HG03159 (cell line): ENCODE measurements around the gene ANGPTL3.
"Not testable (repeated sequence)": the region's sequence is repeated elsewhere in the genome, so short reads cannot be mapped to it uniquely, and the experiment has no call there.

Source experiments
- ATAC-seq: cut with Tn5 transposase; IDR thresholded peaks from one replicate; pipeline ENCODE4 v1.9.1; 2021; ENCODE audit warnings: mild to moderate bottlenecking, moderate library complexity; ENCODE audit not compliant: unreplicated experiment

The ANGPTL3 gene

GRCh38 chr1:62597281-62597680, at the start of gene ANGPTL3:
TSS of gene ANGPTL3 (plus strand) at chr1:62597520. CDS start at chr1:62597567, 47 bp downstream.
- no peak for ATAC-seq

- ATAC-seq = no peak
These were observed 36.0 kb upstream of the ANGPTL3 start for GRCh38 chr1:62561306-62561705.

GRCh38 chr1:62567182-62567581, 30.1 kb upstream of the ANGPTL3 start:
- ATAC-seq = not testable (repeated sequence)

- ATAC-seq = not testable (repeated sequence)
These were observed 29.4 kb upstream of the ANGPTL3 start for GRCh38 chr1:62567926-62568325.

- ATAC-seq = not testable (repeated sequence)
These were observed 25.8 kb upstream of the ANGPTL3 start for GRCh38 chr1:62571517-62571916.

- no peak for ATAC-seq
These were observed 24.8 kb upstream of the ANGPTL3 start for GRCh38 chr1:62572476-62572875.

GRCh38 chr1:62573675-62574074, 23.6 kb upstream of the ANGPTL3 start:
- ATAC-seq = no peak

GRCh38 chr1:62585469-62586155, 11.7 kb upstream of the ANGPTL3 start:
- ATAC-seq = no peak

- no peak for ATAC-seq
These were observed 9.3 kb upstream of the ANGPTL3 start for GRCh38 chr1:62588000-62588399.

- ATAC-seq = no peak
These were observed 8.0 kb upstream of the ANGPTL3 start for GRCh38 chr1:62589321-62589720.

GRCh38 chr1:62590255-62590969, 6.9 kb upstream of the ANGPTL3 start:
- no peak for ATAC-seq

- ATAC-seq = no peak
These were observed 6.4 kb upstream of the ANGPTL3 start for GRCh38 chr1:62590970-62591368.

GRCh38 chr1:62593825-62594394, 3.4 kb upstream of the ANGPTL3 start:
- ATAC-seq = no peak

- no peak for ATAC-seq
These were observed 1.7 kb upstream of the ANGPTL3 start for GRCh38 chr1:62595647-62596046.

- ATAC-seq = no peak
These were observed 1.7 kb downstream of the ANGPTL3 start for GRCh38 chr1:62599044-62599443.

- no peak for ATAC-seq
These were observed 4.1 kb downstream of the ANGPTL3 start for GRCh38 chr1:62601457-62601856.

- no peak for ATAC-seq
These were observed 11.6 kb downstream of the ANGPTL3 start for GRCh38 chr1:62608905-62609304.

- ATAC-seq = not testable (repeated sequence)
These were observed 13.3 kb downstream of the ANGPTL3 start for GRCh38 chr1:62610588-62610987.

- no peak for ATAC-seq
These were observed 15.4 kb downstream of the ANGPTL3 start for GRCh38 chr1:62612770-62613169.

- peak; percentile 98 for ATAC-seq
These were observed 16.0 kb downstream of the ANGPTL3 start for GRCh38 chr1:62613325-62613727.

- no peak for ATAC-seq
These were observed 16.6 kb downstream of the ANGPTL3 start for GRCh38 chr1:62613890-62614289.

- ATAC-seq = peak; percentile 94
These were observed 24.6 kb downstream of the ANGPTL3 start for GRCh38 chr1:62621907-62622306.
